GM18873 (cell line): ENCODE results near the gene CCDC47.

Experiments used
- ATAC-seq: cut with Tn5 transposase; IDR thresholded peaks from one replicate; pipeline ENCODE4 v1.9.1; 2021; ENCODE audit warnings: mild to moderate bottlenecking, moderate library complexity, moderate number of reproducible peaks; ENCODE audit not compliant: unreplicated experiment, low FRiP score

CCDC47 gene

DNA sequence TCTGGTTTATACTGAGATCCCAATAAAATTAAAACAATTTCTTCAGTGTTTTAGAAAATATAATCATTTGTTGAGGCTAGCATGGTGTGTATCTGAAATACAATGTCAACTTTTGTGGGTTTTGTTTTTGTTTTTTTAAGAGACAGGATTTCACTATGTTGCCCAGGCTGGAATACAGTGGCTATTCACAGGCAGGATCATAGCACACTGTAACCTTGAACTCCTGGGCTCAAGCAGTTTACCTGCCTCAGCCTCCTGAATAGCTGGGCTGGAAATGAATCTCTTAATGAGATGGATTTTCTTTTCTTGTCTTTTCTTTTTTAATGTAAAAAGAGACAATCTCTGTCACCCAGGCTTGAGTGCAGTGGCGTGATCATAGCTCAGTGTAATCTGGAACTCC lies 12.7 kb upstream of the CCDC47 start:
- ATAC-seq = no peak

GRCh38 chr17:63785556-63785955 lies 12.2 kb upstream of the CCDC47 start:
- no peak for ATAC-seq

GRCh38 chr17:63783522-63783921 lies 10.1 kb upstream of the CCDC47 start:
- no peak for ATAC-seq

- no peak for ATAC-seq
Measured at GRCh38 chr17:63780928-63781327, 7.5 kb upstream of the CCDC47 start.

GRCh38 chr17:63780507-63780906 lies 7.1 kb upstream of the CCDC47 start:
- ATAC-seq = no peak

- no peak for ATAC-seq
Measured at GRCh38 chr17:63775420-63775819, 2.0 kb upstream of the CCDC47 start.

- ATAC-seq = no peak
Measured at GRCh38 chr17:63774969-63775265, 1.5 kb upstream of the CCDC47 start.

- ATAC-seq = no peak
Measured at GRCh38 chr17:63774141-63774968, 958 bp upstream of the CCDC47 start, which contains the start of gene DDX42. TSS of gene DDX42 (plus strand) at chr17:63774170. CDS start at chr17:63787050, 12,880 bp downstream.

DNA sequence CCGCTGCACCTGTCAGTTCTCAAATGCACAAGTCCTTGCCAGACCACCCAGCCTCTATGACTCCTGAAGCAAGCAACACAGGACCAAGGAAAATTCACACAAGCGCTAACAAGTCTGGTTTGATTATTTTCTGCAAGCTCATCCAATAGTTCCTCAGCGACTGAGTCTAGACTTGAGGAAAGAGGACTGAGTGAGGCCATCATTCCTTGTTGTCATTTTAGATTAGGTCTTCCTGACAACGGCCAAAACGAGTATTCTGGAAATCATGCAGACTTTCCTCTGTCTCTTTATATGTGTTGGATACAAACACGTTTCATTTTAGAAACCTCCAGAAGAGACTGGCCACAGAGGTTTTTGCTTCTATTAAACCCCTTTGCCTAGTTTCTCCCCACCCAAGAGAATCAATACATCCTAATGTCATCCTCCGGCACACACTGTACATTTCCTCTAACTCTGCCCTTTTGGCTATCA lies 561 bp downstream of the CCDC47 start:
- no peak for ATAC-seq

- ATAC-seq = no peak
Measured at GRCh38 chr17:63768433-63768832, 5.0 kb downstream of the CCDC47 start.

- ATAC-seq = no peak
Measured at GRCh38 chr17:63766754-63767153, 6.6 kb downstream of the CCDC47 start.

GRCh38 chr17:63764716-63765115 lies 8.7 kb downstream of the CCDC47 start:
- ATAC-seq = no peak

DNA sequence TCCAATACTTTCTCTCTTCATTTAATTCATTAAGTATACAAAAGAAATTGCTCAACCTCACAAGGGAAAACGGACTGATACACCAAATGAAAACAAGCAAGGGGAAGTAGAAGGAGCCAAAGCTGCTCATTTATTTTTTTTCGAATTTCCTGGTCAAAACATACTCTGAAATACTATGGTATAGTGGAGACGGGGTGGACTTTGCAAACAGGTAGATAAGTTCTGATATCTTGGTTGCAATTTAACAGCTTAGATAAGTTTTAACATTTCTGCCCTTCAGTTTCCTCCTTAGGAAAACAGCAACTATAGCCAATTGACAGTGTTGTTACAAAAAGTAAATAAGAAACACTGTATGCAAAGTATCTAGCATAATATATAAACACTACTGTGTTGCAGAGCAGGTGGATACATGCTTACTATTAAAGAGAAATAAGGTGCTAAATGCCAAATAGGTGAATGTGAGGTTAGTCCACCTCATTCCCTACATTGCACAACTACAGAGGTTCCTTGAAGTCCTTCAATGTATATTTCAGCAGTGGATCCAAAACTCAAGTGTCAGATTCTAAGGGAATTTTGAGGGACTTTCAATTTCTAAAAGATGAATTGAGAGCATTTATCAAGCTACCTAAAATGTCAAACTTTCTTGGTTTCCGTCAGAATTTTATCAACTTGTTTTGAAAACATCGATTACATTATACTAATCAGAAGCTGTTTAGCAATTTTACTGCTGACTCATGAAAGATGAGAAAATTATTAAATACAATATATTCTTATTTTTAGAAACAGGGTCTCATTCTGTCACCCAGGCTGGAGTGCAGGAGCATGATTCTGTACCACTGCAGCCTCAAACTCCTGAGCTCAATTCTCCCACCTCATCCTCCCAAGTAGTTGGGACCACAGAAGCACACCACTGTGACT lies 11.0 kb downstream of the CCDC47 start:
- no peak for ATAC-seq

- ATAC-seq = no peak
Measured at GRCh38 chr17:63760771-63761539, 12.4 kb downstream of the CCDC47 start.

- ATAC-seq = no peak
Measured at GRCh38 chr17:63758428-63758827, 15.0 kb downstream of the CCDC47 start.

- no peak for ATAC-seq
Measured at GRCh38 chr17:63754046-63754445, 19.4 kb downstream of the CCDC47 start.

DNA sequence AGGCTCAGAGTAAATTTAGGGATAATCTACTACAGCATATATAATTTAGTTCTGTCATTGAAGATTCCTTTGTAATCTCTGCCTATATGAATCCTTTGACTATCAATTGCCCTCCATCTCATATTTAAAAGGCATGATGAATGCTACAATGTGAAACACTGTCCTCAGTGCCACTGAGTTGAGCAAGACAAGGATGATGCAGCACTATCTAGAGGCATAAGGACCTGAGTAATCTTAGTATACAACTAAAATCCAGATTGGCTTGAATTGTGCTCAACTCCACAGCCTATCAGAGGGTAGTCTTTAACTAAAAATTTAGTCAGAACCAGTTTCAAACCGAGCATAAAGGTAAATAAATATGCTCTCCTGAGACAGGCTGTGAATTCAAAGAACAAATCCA lies 20.2 kb downstream of the CCDC47 start:
- no peak for ATAC-seq

DNA sequence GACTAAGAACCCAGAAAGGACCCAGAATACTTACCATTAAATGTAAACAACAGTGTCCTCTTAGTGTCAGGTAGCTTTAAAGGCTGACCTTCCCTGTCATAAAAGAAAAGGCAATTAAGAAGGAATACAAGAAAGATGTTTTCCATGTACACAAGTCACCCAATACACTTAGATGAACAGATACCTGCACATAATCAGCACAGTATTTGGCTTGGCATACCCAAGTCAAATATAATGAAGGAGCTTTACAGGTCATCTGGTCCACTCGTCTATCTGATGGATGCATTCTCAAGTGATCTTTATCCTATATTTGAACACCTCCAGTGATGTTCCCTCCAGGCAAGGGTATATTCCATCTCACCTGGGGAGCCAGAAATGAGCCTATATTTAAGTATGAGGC lies 20.7 kb downstream of the CCDC47 start:
- ATAC-seq = no peak

GRCh38 chr17:63751806-63752205 lies 21.6 kb downstream of the CCDC47 start:
- ATAC-seq = no peak

- peak; percentile 86 for ATAC-seq
Measured at GRCh38 chr17:63741408-63742173, 31.8 kb downstream of the CCDC47 start, which contains the start of gene STRADA. TSS of gene STRADA (minus strand) at chr17:63741799. CDS start at chr17:63728369, 13,430 bp downstream.
